HEK293T (cell line): ENCODE results near the gene YTHDF1.

Experiments
- CTCF ChIA-PET: fragments of 350-600 bp; formaldehyde crosslinking; extraction: SDS; loops from one replicate; lab custom pipeline; 2021; ENCODE audit warnings: antibody characterized with exemption, inconsistent platforms; lab: Yijun Ruan, JAX
- POLR2A ChIA-PET: fragments of 350-600 bp; formaldehyde crosslinking; extraction: SDS; loops from one replicate; lab custom pipeline; 2020; ENCODE audit warnings: antibody characterized with exemption, inconsistent platforms; lab: Yijun Ruan, JAX
- DNase-seq: peaks from one replicate; pipeline ENCODE4 v3.0.0; 2012; ENCODE audit warnings: mixed read lengths; ENCODE audit errors: extremely low spot score
- ARNT ChIP-seq: fragments of 450-650 bp; IDR thresholded peaks from 2 replicates; pipeline ENCODE4 v1.6.1; 2017; ENCODE audit warnings: mild to moderate bottlenecking
- BHLHE40 ChIP-seq: fragments of 450-650 bp; IDR thresholded peaks from 2 replicates; pipeline ENCODE4 v1.6.1; 2016; ENCODE audit warnings: mild to moderate bottlenecking, moderate library complexity, borderline replicate concordance
- CTBP1 ChIP-seq: fragments of 450-650 bp; IDR thresholded peaks from 2 replicates; pipeline ENCODE4 v1.6.1; 2016; ENCODE audit warnings: borderline replicate concordance
- ELF4 ChIP-seq: fragments of 450-650 bp; IDR thresholded peaks from 2 replicates; pipeline ENCODE4 v1.6.1; 2017; ENCODE audit warnings: antibody characterized with exemption
- FOXA1 ChIP-seq: fragments of 450-650 bp; IDR thresholded peaks from 2 replicates; pipeline ENCODE4 v1.6.1; 2016; ENCODE audit warnings: mild to moderate bottlenecking
- FOXK2 ChIP-seq: fragments of 450-650 bp; IDR thresholded peaks from 2 replicates; pipeline ENCODE4 v1.6.1; 2016; ENCODE audit warnings: mild to moderate bottlenecking
- FOXM1 ChIP-seq: fragments of 450-650 bp; IDR thresholded peaks from 2 replicates; pipeline ENCODE4 v1.6.1; 2017; ENCODE audit warnings: mild to moderate bottlenecking, borderline replicate concordance
- HDGF ChIP-seq: fragments of 450-650 bp; IDR thresholded peaks from 2 replicates; pipeline ENCODE4 v1.6.1; 2017; ENCODE audit warnings: antibody characterized with exemption, borderline replicate concordance
- L3MBTL2 ChIP-seq: fragments of 450-650 bp; conservative IDR thresholded peaks from 2 replicates; pipeline ENCODE4 v1.6.1; 2016; ENCODE audit warnings: mild to moderate bottlenecking
- LEF1 ChIP-seq: fragments of 450-650 bp; IDR thresholded peaks from 2 replicates; pipeline ENCODE4 v1.6.1; 2017; ENCODE audit warnings: mild to moderate bottlenecking, borderline replicate concordance
- NFRKB ChIP-seq: fragments of 450-650 bp; IDR thresholded peaks from 2 replicates; pipeline ENCODE4 v1.6.1; 2016; ENCODE audit warnings: mild to moderate bottlenecking, moderate library complexity
- PKNOX1 ChIP-seq: fragments of 450-650 bp; IDR thresholded peaks from 2 replicates; pipeline ENCODE4 v1.6.1; 2016
- SP1 ChIP-seq: fragments of 450-650 bp; IDR thresholded peaks from 2 replicates; pipeline ENCODE4 v1.6.1; 2017
- SUZ12 ChIP-seq: fragments of 450-650 bp; IDR thresholded peaks from 2 replicates; pipeline ENCODE4 v1.6.1; 2016; ENCODE audit warnings: mild to moderate bottlenecking
- TARDBP ChIP-seq: fragments of 450-650 bp; IDR thresholded peaks from 2 replicates; pipeline ENCODE4 v1.6.1; 2016
- ZNF384 ChIP-seq: fragments of 450-650 bp; IDR thresholded peaks from 2 replicates; pipeline ENCODE4 v1.6.1; 2016

YTHDF1 gene

GRCh38 chr20:63165356-63166192 is 50.4 kb downstream of the YTHDF1 start:
- DNase-seq = no peak
- CTCF ChIA-PET = no interaction called here
- TF ChIP-seq SP1 (no peak), ELF4 (no peak), PKNOX1 (no peak), LEF1 (no peak)
- POLR2A ChIA-PET = no interaction called here

GRCh38 chr20:63164484-63165355 is 51.2 kb downstream of the YTHDF1 start:
- POLR2A ChIA-PET = no interaction called here
- TF ChIP-seq FOXM1 (no peak), SUZ12 (no peak), ZNF384 (no peak)

GRCh38 chr20:63163596-63164483 is 52.1 kb downstream of the YTHDF1 start:
- CTCF ChIA-PET = interaction anchor here (0.6 kb wide), 1 partner anchor 9 kb away, joined by 3 read pairs; no protein-coding TSS in a partner anchor
- TF ChIP-seq TARDBP (no peak), FOXM1 (no peak), FOXA1 (no peak), CTBP1 (no peak), PKNOX1 (no peak), HDGF (no peak), ZNF384 (no peak), BHLHE40 (no peak), LEF1 (no peak), SP1 (no peak), SUZ12 (no peak), ARNT (no peak), ELF4 (no peak), NFRKB (no peak)

More at GRCh38 chr20:63164484-63165355, 51.2 kb downstream of the YTHDF1 start:
- no peak for DNase-seq
- CTCF ChIA-PET = interaction anchor here (0.6 kb wide), 1 partner anchor 8 kb away, joined by 3 read pairs; no protein-coding TSS in a partner anchor

GRCh38 chr20:63163171-63163570 is 52.8 kb downstream of the YTHDF1 start:
- ChIA-PET POLR2A (no interaction called here), CTCF (no interaction called here)
- TF ChIP-seq FOXK2 (no peak), PKNOX1 (no peak), FOXM1 (no peak), CTBP1 (no peak), SUZ12 (no peak), FOXA1 (no peak), HDGF (no peak), ELF4 (no peak), LEF1 (no peak), NFRKB (no peak), BHLHE40 (no peak), ARNT (no peak), TARDBP (no peak), ZNF384 (no peak)
- DNase-seq = no peak

More at GRCh38 chr20:63163596-63164483, 52.1 kb downstream of the YTHDF1 start:
- DNase-seq = no peak
- POLR2A ChIA-PET = no interaction called here

- TF ChIP-seq FOXK2 (no peak), L3MBTL2 (no peak), TARDBP (no peak), HDGF (no peak), PKNOX1 (no peak), SP1 (no peak), FOXA1 (no peak), ELF4 (no peak)
- ChIA-PET CTCF (no interaction called here), POLR2A (no interaction called here)
- DNase-seq = no peak
Measured at GRCh38 chr20:63162206-63162795, 53.6 kb downstream of the YTHDF1 start.
